Measurements from ENCODE around the gene PRKAG2. TPM values are rescaled to one million over a fixed set of nuclear protein-coding genes. Genes with fewer than 3 reads are reported as not detected.

The PRKAG2 gene
- total RNA-seq, 3 donors from 2014 or later: 42.4 to 48.5 (median 46.6) TPM

DNA sequence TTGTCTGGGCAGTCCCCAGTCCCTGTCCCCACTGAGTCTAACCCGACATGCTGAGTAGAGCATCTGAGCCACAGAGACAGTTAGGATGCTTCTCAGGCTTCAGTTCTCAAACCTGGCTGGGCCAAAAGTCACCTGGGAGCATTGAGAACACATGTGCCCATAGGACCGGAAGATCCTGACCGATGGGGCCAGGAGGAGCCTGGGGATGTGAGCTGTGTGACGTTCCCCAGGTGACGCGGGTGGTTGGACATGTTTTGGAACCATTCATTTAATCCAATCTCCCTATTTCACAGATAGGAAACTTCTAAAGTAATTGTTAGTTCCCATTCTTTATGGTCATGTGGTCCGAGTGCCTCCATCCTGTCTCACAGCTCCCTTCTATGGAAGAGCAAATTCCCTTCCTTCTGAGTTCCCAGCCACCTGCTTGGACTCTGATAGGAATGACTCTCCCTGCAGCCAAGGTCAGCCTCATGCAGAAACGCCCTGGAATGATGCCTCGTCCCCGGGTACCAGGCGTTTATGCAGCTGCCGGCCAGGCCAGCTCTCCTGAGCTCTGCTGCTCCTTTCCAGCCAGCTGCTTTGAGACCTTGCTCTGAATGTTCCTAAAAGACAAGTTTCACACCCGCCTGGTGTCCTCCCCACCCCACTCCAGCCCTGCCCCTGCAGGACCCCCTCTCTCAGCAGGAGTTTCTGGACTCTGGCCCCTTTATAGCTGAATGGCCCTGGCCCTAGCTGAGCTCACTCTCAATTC, 190.7 kb downstream of the PRKAG2 start:
- Histone ChIP-seq H3K4me3 (no peak overlapping the region), H3K36me3 (ENCODE audit: low read depth) (no peaks in the 10 kb centered on the region), H3K9me3 (no peaks in the 10 kb centered on the region), H3K4me1 (ENCODE audit: low read depth) (no peaks in the 10 kb centered on the region)
- ATAC-seq: no peak
- no peak for DNase-seq
- TF ChIP-seq, protein P1, sequence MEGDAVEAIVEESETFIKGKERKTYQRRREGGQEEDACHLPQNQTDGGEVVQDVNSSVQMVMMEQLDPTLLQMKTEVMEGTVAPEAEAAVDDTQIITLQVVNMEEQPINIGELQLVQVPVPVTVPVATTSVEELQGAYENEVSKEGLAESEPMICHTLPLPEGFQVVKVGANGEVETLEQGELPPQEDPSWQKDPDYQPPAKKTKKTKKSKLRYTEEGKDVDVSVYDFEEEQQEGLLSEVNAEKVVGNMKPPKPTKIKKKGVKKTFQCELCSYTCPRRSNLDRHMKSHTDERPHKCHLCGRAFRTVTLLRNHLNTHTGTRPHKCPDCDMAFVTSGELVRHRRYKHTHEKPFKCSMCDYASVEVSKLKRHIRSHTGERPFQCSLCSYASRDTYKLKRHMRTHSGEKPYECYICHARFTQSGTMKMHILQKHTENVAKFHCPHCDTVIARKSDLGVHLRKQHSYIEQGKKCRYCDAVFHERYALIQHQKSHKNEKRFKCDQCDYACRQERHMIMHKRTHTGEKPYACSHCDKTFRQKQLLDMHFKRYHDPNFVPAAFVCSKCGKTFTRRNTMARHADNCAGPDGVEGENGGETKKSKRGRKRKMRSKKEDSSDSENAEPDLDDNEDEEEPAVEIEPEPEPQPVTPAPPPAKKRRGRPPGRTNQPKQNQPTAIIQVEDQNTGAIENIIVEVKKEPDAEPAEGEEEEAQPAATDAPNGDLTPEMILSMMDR (IDR thresholded peaks at IDR 0.05): no peak
- intact Hi-C loops (cut with DNase I, micrococcal nuclease): no loop called here

DNA sequence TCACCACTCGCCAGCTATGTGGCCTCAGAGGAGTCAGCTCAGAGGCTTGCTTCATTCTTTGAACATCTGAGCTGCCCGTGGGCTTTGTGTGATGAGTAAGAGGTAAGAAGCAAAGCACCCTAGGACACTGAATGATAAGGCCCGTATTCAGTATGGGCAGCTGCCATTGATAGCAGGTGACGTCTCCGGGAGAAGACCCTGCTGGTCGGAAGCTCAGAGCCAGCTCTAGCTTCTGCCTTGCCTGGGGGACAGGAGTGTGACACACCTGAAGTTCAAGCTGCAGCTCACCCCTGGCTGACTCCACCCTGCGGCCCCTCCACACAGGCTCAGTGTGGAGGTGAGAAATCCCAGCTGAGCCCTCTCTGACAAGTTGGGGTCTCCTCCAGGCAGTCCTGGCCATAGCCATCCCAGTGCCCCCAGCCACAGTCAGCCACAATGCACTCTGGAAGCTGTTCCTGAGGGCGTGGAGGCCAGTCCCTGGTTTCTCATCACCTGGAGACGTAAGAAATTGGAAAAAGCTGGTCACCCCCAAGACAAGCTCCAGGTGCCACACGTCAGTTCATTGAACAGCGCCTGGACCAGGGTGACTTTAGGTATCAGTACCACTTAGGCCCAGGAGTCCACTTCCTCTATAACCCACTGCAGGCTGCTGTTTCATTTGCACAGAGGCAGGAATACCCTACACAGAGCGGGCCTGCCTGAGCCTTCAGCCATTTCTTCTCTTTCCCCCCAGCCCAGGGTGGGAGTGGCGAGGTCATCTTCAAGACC, 192.3 kb downstream of the PRKAG2 start:
- no peaks in the 10 kb centered on the region for H3K9me3 ChIP-seq
- DNase-seq: no peak
- intact Hi-C loops (cut with DNase I, micrococcal nuclease): no loop called here
- H3K4me3 ChIP-seq: no peak overlapping the region
- ATAC-seq: no peak
- H3K36me3 ChIP-seq (ENCODE audit: low read depth): no peaks in the 10 kb centered on the region
- H3K4me1 ChIP-seq (ENCODE audit: low read depth): no peaks in the 10 kb centered on the region
- TF ChIP-seq, protein P1 (IDR thresholded peaks at IDR 0.05): no peak

DNA sequence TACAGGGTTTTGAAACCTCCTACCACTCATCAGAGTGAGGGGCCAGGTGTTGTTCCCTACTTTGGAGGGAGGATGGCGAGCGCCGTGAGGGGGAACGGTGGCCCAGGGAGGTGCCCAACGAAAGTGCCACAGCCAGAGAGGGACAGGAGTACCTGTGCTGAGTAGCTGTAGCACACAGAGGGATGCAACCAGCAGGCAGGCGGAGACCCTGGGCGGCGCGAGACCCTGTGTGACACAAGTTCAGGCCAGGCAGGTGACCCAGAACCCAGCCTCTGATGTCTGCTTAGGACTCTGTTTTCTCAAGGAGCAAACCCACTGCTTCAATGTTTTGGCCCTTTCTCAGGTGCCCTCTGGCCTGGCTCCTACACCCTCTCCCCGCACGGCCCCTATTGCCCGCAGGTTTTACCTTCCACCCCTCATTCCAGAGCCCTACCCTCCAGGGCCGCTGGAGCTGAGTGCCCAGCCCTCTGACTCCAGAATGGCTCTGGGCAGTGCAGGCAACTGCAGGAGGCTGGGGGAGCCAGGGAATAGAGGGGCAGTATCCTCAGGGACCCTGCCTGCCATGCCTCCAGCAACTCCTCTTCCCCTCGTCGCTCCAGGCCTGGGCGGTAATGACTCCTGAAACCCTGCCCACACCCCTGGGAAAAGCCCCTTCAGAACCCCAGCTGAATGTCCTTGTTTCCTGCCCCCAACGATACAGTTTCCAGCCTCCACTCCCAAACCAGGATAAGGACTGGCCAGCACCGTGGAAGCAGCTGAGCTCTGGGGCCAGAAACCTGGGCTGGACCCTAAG, 193.1 kb downstream of the PRKAG2 start:
- no peaks in the 10 kb centered on the region for H3K4me1 ChIP-seq (ENCODE audit: low read depth)

DNA sequence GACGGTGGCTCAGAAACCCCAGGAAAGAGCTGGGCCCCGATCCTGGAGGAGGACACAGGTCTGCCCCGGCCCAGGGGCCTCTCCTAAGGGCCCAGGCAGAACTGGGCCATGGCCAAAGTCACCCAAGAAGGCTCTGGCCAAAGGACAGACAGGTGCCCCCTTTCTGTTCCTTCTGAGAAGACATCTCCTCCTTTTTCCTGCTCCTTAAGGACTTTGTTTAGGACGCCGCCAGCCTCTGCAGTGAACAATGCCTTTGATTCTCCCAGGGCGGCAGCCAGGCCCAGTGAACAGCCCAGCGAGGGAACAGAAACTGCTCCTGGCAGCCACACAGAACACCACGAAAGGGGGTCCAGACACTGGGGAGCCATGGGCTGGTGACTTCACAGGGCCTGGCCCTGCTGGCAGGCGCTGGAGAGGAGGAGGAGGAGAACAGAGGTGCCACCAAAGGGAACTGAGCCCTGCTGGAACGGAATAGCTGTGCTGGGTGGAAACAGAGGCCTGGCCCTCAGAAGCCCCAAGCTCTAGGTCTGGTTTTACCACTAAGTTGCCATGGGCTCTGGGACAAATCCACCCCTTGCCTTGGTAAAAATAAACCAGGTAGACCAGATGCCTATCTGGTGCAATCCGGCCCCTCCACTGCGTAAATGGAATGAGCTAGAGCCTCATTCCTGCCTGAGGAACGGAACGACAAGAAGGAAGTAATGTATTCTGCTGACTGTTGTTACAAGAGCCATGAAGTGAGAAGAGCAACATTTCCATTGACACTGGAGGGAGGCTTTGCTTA, 193.9 kb downstream of the PRKAG2 start:
- H3K9me3 ChIP-seq: no peaks in the 10 kb centered on the region
- H3K4me1 ChIP-seq (ENCODE audit: low read depth): no peaks in the 10 kb centered on the region
- intact Hi-C loops (cut with DNase I, micrococcal nuclease): no loop called here
- DNase-seq: no peak
- no peak for ATAC-seq
- TF ChIP-seq, protein P1 (IDR thresholded peaks at IDR 0.05): no peak
- H3K36me3 ChIP-seq (ENCODE audit: low read depth): no peaks in the 10 kb centered on the region
- H3K4me3 ChIP-seq: no peak overlapping the region

More for the DNA sequence above, 193.1 kb downstream of the PRKAG2 start:
- no peak overlapping the region for H3K4me3 ChIP-seq
- DNase-seq: no peak
- H3K9me3 ChIP-seq: no peaks in the 10 kb centered on the region
- TF ChIP-seq, protein P1 (IDR thresholded peaks at IDR 0.05): no peak
- intact Hi-C loops (cut with DNase I, micrococcal nuclease): no loop called here
- H3K36me3 ChIP-seq (ENCODE audit: low read depth): no peaks in the 10 kb centered on the region
- no peak for ATAC-seq

DNA sequence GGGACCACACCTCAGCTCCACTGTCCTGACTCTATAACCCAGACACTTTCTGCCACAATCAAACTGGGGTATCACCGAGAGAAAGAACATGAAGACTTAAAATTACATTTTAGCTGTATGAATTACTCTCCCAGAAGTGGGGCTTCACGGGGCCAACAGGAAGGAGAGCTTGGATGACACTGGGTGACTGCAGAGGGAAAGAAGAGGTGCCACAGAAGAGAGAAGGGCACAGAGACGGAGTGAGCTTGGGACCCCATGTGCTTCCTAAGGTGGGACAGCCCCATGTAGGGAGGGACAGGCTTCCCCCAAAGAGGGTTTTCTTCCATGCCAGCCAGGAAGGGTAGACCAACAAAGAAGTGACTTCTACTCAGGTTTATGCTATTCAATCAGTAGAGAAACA, 195.2 kb downstream of the PRKAG2 start:
- H3K4me1 ChIP-seq (ENCODE audit: low read depth): no peaks in the 10 kb centered on the region
- TF ChIP-seq, protein P1 (IDR thresholded peaks at IDR 0.05): no peak
- no peak overlapping the region for H3K4me3 ChIP-seq
- no peaks in the 10 kb centered on the region for H3K36me3 ChIP-seq (ENCODE audit: low read depth)
- ATAC-seq (no peak), DNase-seq (no peak)
- H3K9me3 ChIP-seq: no peaks in the 10 kb centered on the region
- intact Hi-C loops (cut with DNase I, micrococcal nuclease): no loop called here

All from mucosa of descending colon (tissue), 3 donors.